ENCODE measurements around the gene DNAJC18.
"Not testable (repeated sequence)": the region's sequence is repeated elsewhere in the genome, so short reads cannot be mapped to it uniquely, and the experiment has no call there.

Gene DNAJC18

DNA sequence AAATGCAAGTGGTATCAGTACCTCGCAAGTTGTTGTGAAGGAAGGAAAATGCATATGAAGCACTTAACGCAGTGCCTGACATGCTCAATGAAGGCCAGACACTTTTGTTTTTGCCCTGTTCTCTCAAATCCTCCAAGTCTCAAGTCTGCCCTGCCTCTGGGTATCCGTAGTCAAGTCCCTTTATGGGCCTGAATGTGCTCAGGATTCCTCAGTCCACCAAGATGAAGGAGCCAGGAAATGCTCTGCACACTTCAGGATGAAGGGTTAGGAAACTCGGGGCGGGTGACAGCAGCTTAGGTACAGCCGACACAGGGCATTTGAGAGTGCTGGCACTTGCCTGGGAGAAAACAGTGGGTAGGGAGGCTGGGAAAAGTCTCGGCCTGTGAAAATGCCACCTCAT, 21.9 kb upstream of the DNAJC18 start:
- no peak for DNase-seq (ENCODE audit: low read depth)

GRCh38 chr5:139460455-139460854, 21.1 kb upstream of the DNAJC18 start:
- DNase-seq (ENCODE audit: low read depth): no peak

- no peak for DNase-seq (ENCODE audit: low read depth)
These were observed 20.2 kb upstream of the DNAJC18 start for GRCh38 chr5:139459451-139459934.

GRCh38 chr5:139458580-139459407, 19.5 kb upstream of the DNAJC18 start:
- DNase-seq (ENCODE audit: low read depth): no peak

DNA sequence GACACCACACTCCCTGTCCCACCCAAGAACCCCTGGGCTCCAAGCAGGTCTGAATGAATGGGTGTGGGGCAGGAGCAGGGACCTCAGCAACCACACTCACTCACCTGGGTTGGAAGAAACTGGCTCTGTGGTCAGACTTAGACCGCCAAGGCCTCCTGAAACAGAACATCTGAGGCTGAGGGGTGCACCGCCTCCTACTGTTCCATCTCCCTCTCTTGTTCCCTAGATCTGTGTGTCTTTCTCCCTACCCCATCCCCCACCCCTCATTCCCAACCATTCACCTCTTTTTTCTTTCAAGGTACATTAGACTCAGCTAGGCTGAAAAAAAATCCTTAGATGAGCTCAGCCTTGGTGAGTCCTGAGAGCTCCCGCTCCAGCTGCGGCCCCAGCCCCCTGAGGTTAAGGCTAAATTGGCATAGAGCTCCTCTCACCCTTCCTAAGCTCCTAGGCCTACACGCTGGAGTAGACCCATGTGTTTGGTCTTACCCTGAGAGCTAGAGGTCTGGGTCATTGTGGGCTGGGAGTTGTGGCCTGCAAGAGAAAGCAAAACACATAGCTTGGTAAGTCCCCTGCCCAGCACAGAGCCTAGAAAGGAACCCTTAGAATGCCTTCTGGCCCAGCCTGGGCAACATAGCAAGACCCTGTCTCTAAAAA, 18.5 kb upstream of the DNAJC18 start:
- DNase-seq (ENCODE audit: low read depth): no peak

- no peak for DNase-seq (ENCODE audit: low read depth)
These were observed 17.9 kb upstream of the DNAJC18 start for GRCh38 chr5:139457241-139457640.

DNA sequence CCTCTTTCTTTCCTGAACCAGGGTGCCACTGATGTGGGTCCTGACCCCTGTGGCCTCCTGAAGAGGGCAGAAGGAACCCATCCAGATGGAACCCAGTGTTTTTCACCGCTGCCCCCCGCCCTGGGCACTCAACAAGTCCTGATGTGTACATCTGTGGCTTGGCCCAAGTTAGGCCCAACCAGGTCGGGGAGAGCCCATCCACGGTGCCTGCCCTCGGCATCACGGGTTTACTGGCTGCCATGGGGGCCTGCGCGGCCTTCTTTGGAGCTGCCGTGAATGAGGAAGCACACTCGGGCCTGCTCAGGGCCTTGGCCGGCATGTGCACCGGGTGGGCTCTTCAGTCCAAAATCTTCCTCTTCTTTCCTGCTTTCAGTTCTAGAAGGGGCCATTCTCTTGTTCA, 17.5 kb upstream of the DNAJC18 start:
- DNase-seq (ENCODE audit: low read depth): no peak

- DNase-seq (ENCODE audit: low read depth): no peak
These were observed 15.4 kb upstream of the DNAJC18 start for GRCh38 chr5:139454568-139455290.

DNA sequence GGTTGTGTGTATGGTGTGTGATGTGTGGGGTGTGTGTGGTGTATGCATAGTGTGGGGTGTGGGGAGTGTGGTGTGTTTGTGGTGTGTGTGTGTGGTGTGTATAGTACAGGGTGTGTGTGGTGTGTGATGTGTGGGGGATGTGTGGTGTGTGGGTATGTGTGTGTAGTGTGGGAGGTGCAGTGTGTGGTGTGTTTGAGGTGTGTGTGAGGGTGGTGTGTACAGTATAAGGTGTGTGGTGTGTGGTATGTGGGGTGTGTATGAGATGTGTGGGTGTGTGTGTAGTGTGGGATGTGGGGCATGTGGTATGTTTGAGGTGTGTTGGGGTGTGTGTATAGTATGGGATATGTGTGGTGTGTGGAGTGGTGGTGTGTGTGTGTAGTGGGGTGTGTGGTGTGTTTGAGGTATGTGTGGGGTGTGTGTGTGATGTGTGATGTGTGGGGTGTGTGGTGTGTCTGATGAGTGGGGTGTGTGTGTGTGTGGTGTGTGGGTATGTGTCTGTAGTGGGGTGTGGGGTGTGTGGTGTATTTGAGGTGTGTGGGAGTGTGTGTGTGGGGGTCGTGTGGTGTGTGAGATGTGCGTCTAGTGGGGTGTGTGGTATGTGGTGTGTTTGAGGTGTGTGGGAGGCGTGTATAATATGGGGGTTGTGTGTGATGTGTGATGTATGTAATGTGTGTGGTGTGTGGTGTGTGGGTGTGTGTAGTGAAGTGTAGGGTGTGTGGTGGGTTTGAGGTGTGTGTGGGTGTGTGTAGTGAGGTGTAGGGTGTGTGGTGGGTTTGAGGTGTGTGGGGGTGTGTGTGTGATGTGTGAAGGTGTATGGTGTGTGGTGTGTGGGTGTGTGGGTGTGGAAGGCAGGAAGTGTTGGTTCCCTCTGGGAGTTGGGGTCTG, 14.6 kb upstream of the DNAJC18 start:
- DNase-seq (ENCODE audit: low read depth): no peak

DNA sequence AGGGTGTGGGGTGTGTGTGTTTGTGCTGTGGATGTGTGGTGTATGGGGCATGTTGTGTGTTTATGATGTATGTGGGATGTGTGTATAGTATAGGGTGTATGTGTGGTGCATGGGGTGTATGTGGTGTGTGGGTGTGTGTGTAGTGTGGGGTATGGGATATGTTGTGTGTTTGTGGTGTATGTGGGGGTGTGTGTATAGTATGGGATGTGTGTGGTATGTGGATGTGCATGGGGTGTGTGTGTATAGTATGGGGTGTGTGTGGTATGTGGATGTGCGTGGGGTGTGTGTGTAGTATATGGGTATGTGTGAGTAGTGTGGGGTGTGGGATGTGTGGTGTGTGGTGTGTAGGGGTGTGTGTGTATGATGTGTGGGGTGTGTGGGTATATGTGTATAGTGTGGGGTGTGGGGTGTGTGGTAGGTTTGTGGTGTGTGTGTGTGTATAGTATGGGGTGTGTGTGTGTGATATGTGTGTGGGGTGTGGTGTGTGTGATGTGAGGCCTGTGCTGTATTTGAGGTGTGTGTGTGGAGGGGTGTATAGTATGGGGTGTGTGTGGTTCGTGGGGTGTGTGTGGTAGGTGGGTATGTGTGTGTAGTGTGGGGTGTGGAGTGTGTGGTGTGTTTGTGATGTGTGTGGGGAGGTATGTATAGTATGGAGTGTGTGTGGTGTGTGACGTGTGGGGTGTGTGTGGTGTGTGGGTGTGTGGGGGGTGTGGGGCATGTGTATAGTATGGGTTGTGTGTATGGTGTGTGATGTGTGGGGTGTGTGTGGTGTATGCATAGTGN, 12.7 kb upstream of the DNAJC18 start:
- DNase-seq (ENCODE audit: low read depth): no peak

GRCh38 chr5:139451176-139451575, 11.9 kb upstream of the DNAJC18 start:
- DNase-seq (ENCODE audit: low read depth): no peak

DNA sequence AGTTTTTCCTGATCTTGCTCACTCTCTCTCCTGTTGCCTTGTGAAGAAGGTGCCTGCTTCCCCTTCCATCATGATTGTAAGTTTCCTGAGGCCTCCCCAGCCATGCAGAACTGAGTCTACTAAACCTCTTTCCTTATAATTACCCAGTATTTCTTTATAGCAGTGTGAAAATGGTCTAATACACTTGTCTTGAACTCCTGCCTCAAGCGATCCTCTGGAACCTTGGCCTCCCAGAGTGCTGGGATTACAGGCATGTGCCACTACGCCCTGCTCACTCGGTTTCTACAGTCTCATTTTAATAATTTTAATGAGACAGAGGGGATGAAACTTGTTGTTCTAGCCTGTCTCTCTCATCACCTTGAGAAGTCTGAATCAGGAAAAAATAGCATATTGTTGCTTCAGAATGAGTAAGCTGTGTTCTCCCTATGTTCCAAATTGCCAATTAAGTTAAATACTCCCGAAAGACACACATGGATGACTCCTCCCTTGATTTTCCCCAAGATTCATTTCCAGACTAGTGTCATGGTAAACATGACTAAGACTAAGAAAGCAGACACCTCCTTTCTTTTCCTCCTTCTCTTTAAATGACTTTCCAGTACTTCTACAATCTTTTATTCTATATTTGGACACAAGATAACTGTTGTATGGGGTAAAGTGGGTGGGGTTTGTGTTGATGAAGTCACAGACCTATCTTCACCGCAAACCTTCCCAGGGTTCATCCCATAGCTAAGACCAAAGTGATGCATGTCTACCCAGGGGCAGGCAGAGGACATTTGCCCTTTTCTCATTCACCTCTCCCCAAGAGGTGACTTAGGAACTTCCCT, 7.8 kb upstream of the DNAJC18 start:
- no peak for DNase-seq (ENCODE audit: low read depth)

DNA sequence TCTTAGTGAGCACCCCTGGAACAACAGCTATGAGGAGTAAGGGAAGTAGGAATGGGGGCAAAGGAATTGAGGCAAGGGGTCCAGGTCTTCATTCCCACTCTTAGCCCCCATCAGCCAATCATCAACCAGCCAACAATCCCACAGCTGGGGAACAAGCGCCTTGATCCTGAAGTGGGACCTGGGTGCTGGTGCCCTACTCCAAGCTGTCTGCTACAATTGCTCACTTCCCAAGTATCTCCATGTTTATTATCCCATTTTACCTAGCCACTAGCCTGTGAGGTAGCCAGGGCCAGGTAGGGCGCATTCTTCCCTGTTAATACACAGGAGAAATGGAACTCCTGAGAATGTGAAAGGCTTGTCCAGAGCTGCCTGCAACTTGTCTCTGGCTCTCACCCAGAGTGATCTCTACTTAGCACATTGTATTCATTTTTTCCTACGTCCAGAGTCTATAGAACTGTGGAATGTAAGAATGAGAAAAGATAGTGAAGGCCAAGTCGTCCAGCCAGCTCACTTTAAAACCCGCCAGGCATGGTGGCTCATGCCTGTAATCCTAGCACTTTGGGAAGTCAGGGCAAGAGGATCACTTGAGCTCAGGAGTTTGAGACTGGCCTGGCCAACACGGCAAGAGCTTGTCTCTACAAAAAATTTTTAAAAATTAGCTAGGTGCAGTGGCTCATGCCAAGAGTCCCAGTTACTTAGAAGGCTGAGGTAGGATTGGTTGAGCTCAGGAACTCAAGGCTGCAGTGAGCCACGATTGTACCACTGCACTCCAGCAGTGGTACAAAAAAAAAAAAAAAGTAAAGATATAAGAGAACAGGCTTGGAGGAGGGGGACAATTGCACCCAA, 6.2 kb upstream of the DNAJC18 start:
- DNase-seq (ENCODE audit: low read depth): no peak

DNA sequence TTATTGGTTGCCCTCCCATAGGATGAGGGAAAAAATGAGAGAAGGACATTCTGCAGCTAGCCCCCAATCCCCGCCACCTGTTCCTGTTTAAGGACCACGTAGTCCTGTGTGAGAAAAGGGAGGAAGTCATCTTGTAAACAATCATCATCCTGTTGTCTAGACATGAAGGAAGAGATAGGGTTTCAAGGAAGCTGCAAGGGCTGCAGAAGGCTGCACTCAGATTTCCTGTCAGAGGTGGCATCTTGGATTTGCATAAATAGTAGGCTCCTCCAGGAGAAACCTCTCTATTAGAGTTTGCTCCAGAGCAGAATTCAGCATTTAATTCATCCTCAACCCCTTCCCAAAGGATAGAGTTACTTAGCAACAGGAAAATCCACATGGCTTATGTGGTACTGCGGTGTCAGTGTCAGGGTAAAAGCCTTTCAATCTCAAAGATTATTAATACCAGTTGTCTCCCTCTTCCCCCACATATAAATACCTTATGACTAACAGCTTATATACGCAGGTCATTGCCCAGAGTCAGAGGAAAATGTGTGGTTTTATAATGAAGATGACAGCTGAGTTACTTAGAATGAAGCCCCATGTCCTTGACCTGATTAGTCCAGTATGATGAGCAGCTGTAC, 4.6 kb upstream of the DNAJC18 start:
- no peak for DNase-seq (ENCODE audit: low read depth)

- not testable (repeated sequence) for DNase-seq (ENCODE audit: low read depth)
These were observed 1.1 kb upstream of the DNAJC18 start for GRCh38 chr5:139440416-139440815.

- no peak for DNase-seq (ENCODE audit: low read depth)
These were observed 665 bp downstream of the DNAJC18 start for GRCh38 chr5:139438707-139439012.

DNA sequence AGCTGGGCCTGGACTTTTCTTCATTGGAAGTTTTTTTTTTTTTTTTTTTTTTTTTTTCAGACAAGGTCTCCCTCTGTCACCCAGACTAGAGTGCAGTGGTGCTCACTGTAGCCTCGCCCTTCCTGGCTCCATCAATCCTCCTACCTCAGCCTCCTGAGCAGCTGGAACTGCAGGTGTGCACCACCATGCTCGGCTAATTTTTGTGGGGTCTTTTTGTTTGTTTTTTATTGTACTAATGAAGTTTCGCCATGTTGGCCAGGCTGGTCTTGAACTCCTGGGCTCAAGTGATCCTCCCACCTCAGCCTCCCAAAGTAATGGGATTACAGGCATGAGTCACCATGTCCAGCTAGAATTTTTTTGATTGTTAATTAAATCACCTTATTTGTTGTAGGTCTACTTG, 3.6 kb downstream of the DNAJC18 start:
- DNase-seq (ENCODE audit: low read depth): no peak

DNA sequence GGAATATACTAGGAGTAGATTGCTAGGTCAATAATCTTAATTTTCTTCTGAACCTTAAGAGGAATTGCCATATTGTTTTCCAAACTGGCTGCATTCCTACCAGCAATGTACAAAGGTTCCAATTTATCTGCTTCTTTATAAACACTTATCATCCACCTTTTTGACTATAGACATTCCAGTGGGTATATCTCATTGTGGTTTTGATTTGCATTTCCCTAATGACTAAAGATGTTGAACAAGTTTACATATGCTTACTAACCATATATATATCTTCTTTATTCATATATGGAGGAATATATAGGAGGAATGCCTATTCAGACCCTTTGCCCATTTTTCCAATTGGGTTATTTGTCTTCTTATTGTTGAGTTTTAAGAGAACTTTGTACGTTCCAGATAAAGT, 7.6 kb downstream of the DNAJC18 start:
- DNase-seq (ENCODE audit: low read depth): no peak

DNA sequence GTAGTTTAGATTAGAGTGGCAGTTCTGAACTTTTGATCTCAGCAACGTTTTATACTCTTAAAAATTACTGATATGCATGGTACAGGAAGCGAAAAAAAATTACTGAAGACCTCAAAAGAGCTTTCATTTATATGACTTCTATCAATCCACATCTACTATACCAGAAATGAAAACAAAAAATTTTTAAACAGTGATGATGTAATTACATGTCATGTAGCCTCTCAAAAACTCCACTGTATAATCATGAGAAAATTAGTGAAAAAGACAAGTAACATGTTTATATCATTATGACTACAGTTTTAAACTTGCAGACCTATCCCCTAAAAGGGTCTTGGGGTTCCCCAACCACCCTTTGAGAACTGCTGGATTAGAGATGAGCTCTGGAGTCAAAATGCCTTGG, 9.3 kb downstream of the DNAJC18 start:
- DNase-seq (ENCODE audit: low read depth): no peak

All from CMK (cell line).